OCI-LY3 (cell line): Measurements from ENCODE around the gene DUSP7.

Experiments
- EZH2phosphoT487 ChIP-seq: fragments of 200-600 bp; shearing (Covaris generic); IDR thresholded peaks from 2 replicates; pipeline ENCODE4 v1.6.1; 2018; ENCODE audit warnings: antibody characterized with exemption, mixed run types, low read depth
- TF ChIP-seq, protein P1 (sequence below): fragments of 200-600, 300-600 bp; sonication (generic); IDR thresholded peaks from 2 replicates; pipeline ENCODE4 v1.5.1; 2014; ENCODE audit warnings: antibody characterized with exemption, low read length, low read depth

GRCh38 chr3:52061121-52061910, 4.9 kb upstream of the DUSP7 start:
- TF ChIP-seq, protein P1, sequence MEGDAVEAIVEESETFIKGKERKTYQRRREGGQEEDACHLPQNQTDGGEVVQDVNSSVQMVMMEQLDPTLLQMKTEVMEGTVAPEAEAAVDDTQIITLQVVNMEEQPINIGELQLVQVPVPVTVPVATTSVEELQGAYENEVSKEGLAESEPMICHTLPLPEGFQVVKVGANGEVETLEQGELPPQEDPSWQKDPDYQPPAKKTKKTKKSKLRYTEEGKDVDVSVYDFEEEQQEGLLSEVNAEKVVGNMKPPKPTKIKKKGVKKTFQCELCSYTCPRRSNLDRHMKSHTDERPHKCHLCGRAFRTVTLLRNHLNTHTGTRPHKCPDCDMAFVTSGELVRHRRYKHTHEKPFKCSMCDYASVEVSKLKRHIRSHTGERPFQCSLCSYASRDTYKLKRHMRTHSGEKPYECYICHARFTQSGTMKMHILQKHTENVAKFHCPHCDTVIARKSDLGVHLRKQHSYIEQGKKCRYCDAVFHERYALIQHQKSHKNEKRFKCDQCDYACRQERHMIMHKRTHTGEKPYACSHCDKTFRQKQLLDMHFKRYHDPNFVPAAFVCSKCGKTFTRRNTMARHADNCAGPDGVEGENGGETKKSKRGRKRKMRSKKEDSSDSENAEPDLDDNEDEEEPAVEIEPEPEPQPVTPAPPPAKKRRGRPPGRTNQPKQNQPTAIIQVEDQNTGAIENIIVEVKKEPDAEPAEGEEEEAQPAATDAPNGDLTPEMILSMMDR = no peak
- TF ChIP-seq EZH2phosphoT487 = no peak
